PC-3 (cell line): ENCODE measurements around the gene C14orf119. TPM values are rescaled to one million over a fixed set of nuclear protein-coding genes. Genes with fewer than 3 reads are reported as not detected.
A peak's percentile ranks its signal among the peaks of the same experiment; 100 is the strongest.

ENCODE experiments used
- ATAC-seq: fragments of 200-7000 bp; cut with Tn5 transposase; 2 replicates; pipeline ENCODE4 v1.9.1; 2020; ENCODE audit warnings: mild to moderate bottlenecking, moderate library complexity
- BruUV-seq: library from RNA; stranded (reverse); fragments of 400-500 nt; replicated peaks from 2 replicates; lab custom pipeline; 2021; lab: Mats Ljungman, UMichigan
- CTCF ChIA-PET: fragments of 300-600 bp; sonication (Branson Sonifier 250); formaldehyde crosslinking; loops from one replicate; lab custom pipeline; 2022; ENCODE audit warnings: antibody characterized with exemption; lab: Charles Lee
- POLR2A ChIA-PET: fragments of 300-600 bp; sonication (Branson Sonifier 250); formaldehyde crosslinking; loops from one replicate; lab custom pipeline; 2022; ENCODE audit warnings: antibody characterized with exemption; ENCODE audit not compliant: unreplicated experiment; lab: Charles Lee
- DNase-seq: peaks from one replicate; pipeline ENCODE4 v3.0.0-alpha.2; 2015
- H2AFZ ChIP-seq: fragments of 300-600 bp; sonication (generic); 2 replicates; pipeline ENCODE4 v1.6.0; 2016; ENCODE audit warnings: antibody characterized with exemption, low read length
- H3F3A ChIP-seq: fragments of 300-600 bp; sonication (generic); one replicate; pipeline ENCODE4 v1.6.0; 2017; ENCODE audit warnings: antibody characterized with exemption, low read length, control low read depth, mild to moderate bottlenecking; ENCODE audit not compliant: unreplicated experiment
- H3K27ac ChIP-seq: fragments of 300-600 bp; sonication (generic); 2 replicates; pipeline ENCODE4 v1.5.1; 2016; ENCODE audit warnings: mild to moderate bottlenecking, low read length
- H3K27me3 ChIP-seq: fragments of 300-600 bp; sonication (generic); 2 replicates; pipeline ENCODE4 v1.6.1; 2016; ENCODE audit warnings: low read length, mixed read lengths
- H3K36me3 ChIP-seq: fragments of 300-600 bp; sonication (generic); 2 replicates; pipeline ENCODE4 v1.6.1; 2016; ENCODE audit warnings: low read depth, mixed run types, low read length, mixed read lengths
- H3K4me1 ChIP-seq: fragments of 300-600 bp; sonication (generic); 2 replicates; pipeline ENCODE4 v1.5.1; 2016; ENCODE audit warnings: low read length; ENCODE audit not compliant: insufficient read depth
- H3K4me2 ChIP-seq: fragments of 300-600 bp; sonication (generic); 2 replicates; pipeline ENCODE4 v1.6.0; 2016; ENCODE audit warnings: low read length
- H3K4me3 ChIP-seq: fragments of 300-600 bp; sonication (generic); 2 replicates; pipeline ENCODE4 v1.5.1; 2016; ENCODE audit warnings: mild to moderate bottlenecking, low read length, mixed read lengths
- H3K79me2 ChIP-seq: fragments of 300-600 bp; sonication (generic); 2 replicates; pipeline ENCODE4 v1.6.1; 2017; ENCODE audit warnings: low read length, mixed read lengths
- H3K9ac ChIP-seq: fragments of 300-600 bp; sonication (generic); 2 replicates; pipeline ENCODE4 v1.6.0; 2016; ENCODE audit warnings: mild to moderate bottlenecking, low read length
- H3K9me2 ChIP-seq: fragments of 300-600 bp; sonication (generic); replicated peaks from 2 replicates; pipeline ENCODE4 v1.6.1; 2016; ENCODE audit warnings: mixed run types, low read length, mixed read lengths
- H3K9me3 ChIP-seq: fragments of 300-600 bp; sonication (generic); 2 replicates; pipeline ENCODE4 v1.6.1; 2016; ENCODE audit warnings: low read length, mixed read lengths
- H4K20me1 ChIP-seq: fragments of 300-600 bp; sonication (generic); 2 replicates; pipeline ENCODE4 v1.6.1; 2016; ENCODE audit warnings: low read length, mixed read lengths
- CTCF ChIP-seq: fragments of 300-600 bp; sonication (generic); conservative IDR thresholded peaks from 2 replicates; pipeline ENCODE4 v1.5.1; 2017; ENCODE audit warnings: antibody characterized with exemption, low read depth, mild to moderate bottlenecking, low read length
- EZH2 ChIP-seq: fragments of 300-600 bp; sonication (generic); IDR thresholded peaks from one replicate; pipeline ENCODE4 v1.6.1; 2017; ENCODE audit warnings: antibody characterized with exemption, mild to moderate bottlenecking, low read length; ENCODE audit not compliant: unreplicated experiment
- EZH2phosphoT487 ChIP-seq: fragments of 300-600 bp; sonication (generic); IDR thresholded peaks from 2 replicates; pipeline ENCODE4 v1.6.1; 2018; ENCODE audit warnings: mild to moderate bottlenecking, antibody characterized with exemption, low read length, borderline replicate concordance
- intact Hi-C: fragments of 100-400 bp; cut with micrococcal nuclease; formaldehyde crosslinking; loops from 2 replicates; pipeline ENCODE4 v1.9.0; 2023
- total RNA-seq: library from RNA; depleted of rRNA; stranded (reverse); fragments of >200 nt; gene quantifications from 2 replicates; pipeline ENCODE4 v1.2.3, GENCODE V29; 2014

C14orf119 gene
- total RNA-seq, 1 experiment from 2014 or later, result 49.6 TPM

GRCh38 chr14:23060536-23061260 is 34.6 kb upstream of the C14orf119 start:
- Histone ChIP-seq H3K4me1 (peaks cover 32% of the 10 kb centered on the region), H3K27ac (no peak overlapping the region), H3K79me2 (peaks cover 7% of the 10 kb centered on the region), H3K9me3 (no peaks in the 10 kb centered on the region), H3K4me2 (no peak overlapping the region), H4K20me1 (peaks cover 2% of the 10 kb centered on the region; the same call in 1 of the 2 replicates), H3F3A (peaks cover 15% of the 10 kb centered on the region), H3K9ac (no peak overlapping the region), H3K9me2 (no peaks in the 10 kb centered on the region), H3K27me3 (no peaks in the 10 kb centered on the region), H2AFZ (no peak overlapping the region), H3K4me3 (no peak overlapping the region), H3K36me3 (peaks cover 48% of the 10 kb centered on the region)
- CTCF ChIA-PET, result no interaction called here
- POLR2A ChIA-PET, result no interaction called here
- BruUV-seq, result no TSS peak
- ATAC-seq, result no peak
- TF ChIP-seq EZH2phosphoT487 (no peak), EZH2 (no peak), CTCF (no peak)
- intact Hi-C loops, result loop anchor here (5.0 kb wide), 1 partner anchor 503 kb away; no protein-coding TSS in a partner anchor
- no peak for DNase-seq

GRCh38 chr14:23062002-23062401 is 33.3 kb upstream of the C14orf119 start:
- Histone ChIP-seq H3K79me2 (peaks cover 19% of the 10 kb centered on the region), H3K27ac (no peak overlapping the region), H3K9ac (no peak overlapping the region), H3K9me3 (no peaks in the 10 kb centered on the region), H3F3A (peaks cover 15% of the 10 kb centered on the region), H3K36me3 (peaks cover 61% of the 10 kb centered on the region), H3K4me3 (no peak overlapping the region), H4K20me1 (peaks cover 14% of the 10 kb centered on the region; the same call in 1 of the 2 replicates), H3K9me2 (no peaks in the 10 kb centered on the region), H2AFZ (no peak overlapping the region), H3K4me1 (peaks cover 25% of the 10 kb centered on the region), H3K4me2 (peak overlapping the region; percentile 14; the same call in 1 of the 2 replicates), H3K27me3 (no peaks in the 10 kb centered on the region)
- BruUV-seq, result no TSS peak
- DNase-seq (peak; percentile 96), ATAC-seq (peak; percentile 37)
- ChIA-PET POLR2A (interaction anchor here (0.5 kb wide), 1 partner anchor 20 kb away, joined by 3 read pairs; no protein-coding TSS in a partner anchor), CTCF (interaction anchor here (1.2 to 2.0 kb wide), 3 partner anchors 10 to 76 kb away, joined by 4 to 7 read pairs (median 4); partner anchors contain the start of genes ACIN1 and C14orf119)
- TF ChIP-seq EZH2 (no peak), CTCF (no peak), EZH2phosphoT487 (no peak)
- intact Hi-C loops, result loop anchor here (5.0 kb wide), 1 partner anchor 505 kb away; no protein-coding TSS in a partner anchor
